C4-2B (cell line): ENCODE data around the gene PSMD14.

Experiments
- ZFX ChIP-seq: fragments of 450-650 bp; IDR thresholded peaks from 2 replicates; pipeline ENCODE4 v1.6.1; 2017
- TF ChIP-seq, protein P1 (sequence below): fragments of 450-650 bp; conservative IDR thresholded peaks from 2 replicates; pipeline ENCODE4 v1.5.1; 2017; ENCODE audit warnings: mild to moderate bottlenecking

DNA sequence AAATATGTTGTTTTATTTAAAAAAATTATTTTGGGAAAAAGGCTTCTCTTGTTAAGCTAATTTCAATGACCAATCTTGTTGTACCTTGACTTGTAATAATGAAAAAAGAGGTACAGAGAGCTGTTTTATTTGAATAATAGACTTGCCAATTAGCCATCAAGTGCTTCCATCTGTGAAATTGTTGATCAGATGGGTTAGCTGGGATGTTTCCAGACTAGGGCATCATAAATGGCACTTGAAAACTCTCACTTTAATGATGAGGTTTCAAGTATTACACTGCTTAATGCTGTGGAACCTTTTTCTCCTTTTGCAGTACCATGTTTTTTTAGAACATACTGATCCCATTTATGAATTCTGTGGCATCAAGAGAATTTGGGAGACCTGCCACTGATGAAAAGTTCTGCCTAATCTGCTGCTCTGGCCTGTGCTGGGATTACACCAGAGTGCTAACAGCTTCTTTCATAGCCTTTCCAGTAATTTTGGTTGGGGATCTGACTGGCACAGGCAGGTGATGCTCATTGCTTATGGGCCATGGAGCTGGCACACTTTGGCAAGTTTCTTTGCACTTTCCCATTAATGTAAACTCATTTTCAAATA is 24.2 kb downstream of the PSMD14 start:
- TF ChIP-seq, protein P1, sequence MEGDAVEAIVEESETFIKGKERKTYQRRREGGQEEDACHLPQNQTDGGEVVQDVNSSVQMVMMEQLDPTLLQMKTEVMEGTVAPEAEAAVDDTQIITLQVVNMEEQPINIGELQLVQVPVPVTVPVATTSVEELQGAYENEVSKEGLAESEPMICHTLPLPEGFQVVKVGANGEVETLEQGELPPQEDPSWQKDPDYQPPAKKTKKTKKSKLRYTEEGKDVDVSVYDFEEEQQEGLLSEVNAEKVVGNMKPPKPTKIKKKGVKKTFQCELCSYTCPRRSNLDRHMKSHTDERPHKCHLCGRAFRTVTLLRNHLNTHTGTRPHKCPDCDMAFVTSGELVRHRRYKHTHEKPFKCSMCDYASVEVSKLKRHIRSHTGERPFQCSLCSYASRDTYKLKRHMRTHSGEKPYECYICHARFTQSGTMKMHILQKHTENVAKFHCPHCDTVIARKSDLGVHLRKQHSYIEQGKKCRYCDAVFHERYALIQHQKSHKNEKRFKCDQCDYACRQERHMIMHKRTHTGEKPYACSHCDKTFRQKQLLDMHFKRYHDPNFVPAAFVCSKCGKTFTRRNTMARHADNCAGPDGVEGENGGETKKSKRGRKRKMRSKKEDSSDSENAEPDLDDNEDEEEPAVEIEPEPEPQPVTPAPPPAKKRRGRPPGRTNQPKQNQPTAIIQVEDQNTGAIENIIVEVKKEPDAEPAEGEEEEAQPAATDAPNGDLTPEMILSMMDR = no peak
- no peak for TF ChIP-seq ZFX
